HG02884 (cell line): ENCODE data around the gene TGFBR2.

Experiments
- ATAC-seq: cut with Tn5 transposase; IDR thresholded peaks from one replicate; pipeline ENCODE4 v1.9.1; 2021; ENCODE audit warnings: mild to moderate bottlenecking, moderate library complexity; ENCODE audit not compliant: unreplicated experiment

Gene TGFBR2

DNA sequence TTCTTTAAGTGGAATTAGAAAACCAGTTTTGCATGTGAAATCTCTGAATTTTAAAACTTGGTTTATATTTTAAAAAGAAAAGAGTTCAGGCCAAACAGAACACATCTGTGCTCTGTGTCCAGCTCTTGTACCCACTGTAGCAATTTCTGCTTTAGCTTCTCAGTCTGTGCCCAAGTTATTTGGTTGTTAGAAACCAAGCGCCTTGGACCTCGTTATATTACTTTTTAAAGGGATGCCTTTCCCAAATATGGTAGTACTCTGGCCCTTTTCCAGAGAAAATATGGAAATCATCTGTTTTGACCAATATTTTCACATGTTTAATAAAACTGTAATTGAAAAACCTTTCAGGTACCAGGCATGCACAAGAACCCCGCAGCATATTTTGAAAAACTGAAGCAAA lies 27.3 kb downstream of the TGFBR2 start:
- no peak for ATAC-seq

DNA sequence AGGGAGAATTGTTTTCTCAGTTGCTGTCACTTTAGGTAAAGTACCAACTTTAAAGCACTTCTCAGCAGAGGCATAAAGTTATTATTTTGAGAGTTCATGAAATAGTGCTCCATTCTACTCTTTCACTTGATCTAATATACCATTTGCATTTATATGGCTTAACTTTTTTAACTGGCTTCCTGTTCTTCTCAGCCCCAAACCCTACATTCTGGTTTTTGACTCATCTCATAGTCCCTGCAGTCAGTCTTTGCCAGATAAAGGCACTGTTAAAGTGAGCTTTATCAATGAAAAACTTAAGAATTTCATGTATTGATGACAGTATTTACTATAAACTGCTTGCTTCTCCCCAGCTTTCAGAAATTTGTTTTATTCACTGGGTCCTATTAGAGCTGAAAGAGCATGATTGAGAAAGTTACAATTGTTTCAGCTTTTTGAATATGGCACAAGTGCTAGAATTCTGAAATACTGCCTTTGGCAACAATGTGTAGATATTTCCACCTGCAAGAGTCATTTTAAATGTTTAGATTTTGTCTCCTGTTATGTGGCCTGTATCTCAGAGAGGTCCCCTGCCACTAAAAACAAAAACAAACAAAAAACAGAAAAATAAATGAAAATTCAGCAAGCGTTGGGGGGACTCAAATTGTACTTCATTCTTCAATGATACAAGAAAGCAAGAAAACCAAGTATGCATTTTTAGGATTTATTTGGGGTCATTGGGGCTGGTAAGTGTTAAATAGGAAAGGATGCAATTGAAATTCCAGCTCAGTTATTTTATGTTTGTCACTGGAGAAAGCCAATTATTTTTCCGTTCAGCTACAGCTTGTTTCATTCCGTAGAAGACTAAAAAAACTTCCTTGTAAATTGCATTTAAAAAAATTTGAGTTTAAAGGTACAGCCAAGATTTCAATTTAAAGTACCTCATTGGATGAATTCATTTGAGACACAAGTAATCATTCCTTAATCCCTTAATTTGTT lies 28.6 kb downstream of the TGFBR2 start:
- no peak for ATAC-seq

DNA sequence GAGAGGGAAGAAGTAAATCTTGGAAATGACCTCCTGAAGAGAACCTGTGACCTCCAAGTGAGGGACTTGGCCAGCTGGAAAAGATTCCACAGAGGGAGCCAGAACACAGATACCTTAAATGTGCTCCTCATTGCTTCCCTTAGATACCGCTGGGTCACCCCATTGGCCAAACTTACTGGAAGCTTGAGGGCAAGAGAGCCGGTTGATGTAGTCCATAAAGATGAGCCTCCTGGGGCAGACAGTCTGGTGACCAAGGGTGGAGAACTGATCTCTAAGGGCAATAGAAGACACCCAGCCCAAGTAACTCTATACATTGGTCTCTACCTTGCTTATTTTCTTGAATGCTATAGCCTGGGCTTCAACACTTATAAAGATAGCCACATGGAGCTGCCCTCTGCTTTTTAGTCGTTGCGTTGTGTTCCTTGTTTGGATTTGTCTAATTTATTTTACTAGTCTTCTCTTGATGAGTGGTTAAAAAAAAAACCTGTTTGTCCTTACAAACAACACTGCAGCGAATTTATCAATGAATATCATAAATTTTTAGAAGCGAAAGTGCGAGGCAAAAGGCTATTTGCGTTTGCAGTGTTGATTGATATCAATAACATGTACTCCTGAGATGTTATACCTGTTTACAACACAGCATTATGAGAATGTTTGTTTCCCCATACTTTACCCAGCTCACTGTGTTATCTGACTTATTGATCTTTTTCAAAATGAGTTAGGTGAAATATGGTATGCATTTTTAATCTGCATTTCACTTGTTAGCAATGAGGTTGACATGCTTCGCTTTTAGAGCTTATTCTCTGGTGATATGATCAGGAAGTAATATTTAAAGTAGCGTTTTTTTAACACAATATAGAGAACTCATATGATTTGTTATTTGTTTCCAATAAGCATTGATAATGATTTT lies 31.2 kb downstream of the TGFBR2 start:
- no peak for ATAC-seq

DNA sequence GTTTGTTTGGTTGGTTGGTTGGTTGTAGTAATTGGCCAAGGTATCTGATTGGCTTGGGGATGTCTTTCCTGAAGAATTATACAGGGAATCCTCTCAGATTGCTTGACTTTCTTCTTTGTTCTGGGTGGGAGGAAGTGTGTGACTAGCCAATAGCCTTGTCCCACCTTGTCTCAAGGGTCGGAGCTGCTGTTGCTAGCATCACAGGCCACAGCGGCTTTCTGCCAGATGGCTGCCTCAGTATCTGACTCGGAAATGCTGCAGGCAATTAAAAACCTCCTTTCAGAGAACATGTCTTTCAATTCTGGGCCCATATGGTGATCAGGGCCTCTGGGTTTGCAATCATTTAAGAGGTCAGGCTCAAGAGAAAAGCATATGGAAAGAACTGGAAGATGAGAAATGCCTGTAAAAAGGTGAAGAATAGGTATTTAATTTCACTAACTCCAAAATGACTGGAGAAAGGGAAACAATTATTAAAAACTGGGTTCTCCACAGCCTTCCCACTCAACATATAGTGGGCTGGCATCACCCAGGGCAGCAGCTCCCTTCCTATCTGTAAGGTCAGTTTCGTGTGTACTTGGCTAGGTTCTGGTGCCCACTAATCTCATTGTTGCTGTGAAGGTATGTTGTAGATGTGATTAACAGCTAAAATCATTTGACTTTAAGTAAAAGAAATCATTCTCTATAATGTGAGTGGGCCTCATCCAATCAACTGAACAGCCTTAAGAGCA lies 32.4 kb downstream of the TGFBR2 start:
- ATAC-seq: no peak

- ATAC-seq: peak; percentile 82
Observed at GRCh38 chr3:30639937-30640336, 33.5 kb downstream of the TGFBR2 start.

DNA sequence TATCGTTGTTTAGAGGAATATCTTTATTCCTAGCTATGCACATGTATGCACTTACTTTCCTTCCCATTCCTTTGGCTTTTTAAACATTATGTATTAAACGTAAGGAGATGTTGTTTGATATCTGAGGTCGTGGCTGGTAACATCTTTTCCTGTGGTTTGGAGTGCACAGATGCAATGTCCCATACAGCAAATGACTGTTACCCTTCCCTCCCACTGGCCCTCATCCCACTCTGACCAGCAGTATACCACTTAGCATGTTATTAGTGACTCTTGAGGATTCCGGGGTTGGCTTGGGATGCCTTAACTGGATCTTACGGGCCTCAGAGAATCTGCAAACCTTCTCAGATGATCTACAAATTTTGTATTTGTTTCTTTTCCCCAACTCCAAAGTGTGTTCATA lies 34.5 kb downstream of the TGFBR2 start:
- no peak for ATAC-seq

GRCh38 chr3:30641416-30642251 lies 35.2 kb downstream of the TGFBR2 start:
- no peak for ATAC-seq

GRCh38 chr3:30642849-30643361 lies 36.5 kb downstream of the TGFBR2 start:
- no peak for ATAC-seq

DNA sequence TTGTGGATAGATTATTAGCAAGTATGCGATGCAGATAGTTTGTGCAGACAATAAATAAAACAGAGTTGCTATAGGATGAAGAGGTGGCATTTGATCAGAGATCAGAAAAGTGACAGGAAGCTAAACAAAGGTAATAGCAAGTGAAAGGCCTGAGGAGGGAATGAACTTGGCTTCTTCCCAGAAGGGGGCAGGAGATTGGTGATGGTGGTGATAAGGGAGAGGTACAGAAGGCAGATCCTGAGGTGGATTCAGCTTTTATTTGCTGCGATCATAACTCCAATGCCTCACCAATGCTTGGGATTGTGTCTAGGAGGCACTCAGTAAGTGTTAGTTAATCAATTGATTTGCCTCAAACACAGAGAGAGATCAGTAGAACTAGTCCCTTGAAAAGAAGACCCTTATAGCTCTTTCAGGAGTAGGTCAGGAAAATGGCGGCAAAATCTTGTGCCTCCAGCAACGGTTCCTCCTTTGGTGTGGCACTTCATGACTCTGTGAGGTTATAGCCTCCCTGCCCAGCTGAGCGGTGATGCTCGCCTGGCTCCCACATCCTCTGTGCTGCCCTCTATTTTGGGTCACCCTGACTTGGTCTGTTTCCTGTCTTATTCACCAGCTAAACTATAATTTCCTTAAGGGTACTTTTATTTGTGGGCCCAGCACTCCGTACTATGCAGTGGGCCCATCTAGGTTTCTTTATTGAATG lies 37.5 kb downstream of the TGFBR2 start:
- ATAC-seq: no peak

DNA sequence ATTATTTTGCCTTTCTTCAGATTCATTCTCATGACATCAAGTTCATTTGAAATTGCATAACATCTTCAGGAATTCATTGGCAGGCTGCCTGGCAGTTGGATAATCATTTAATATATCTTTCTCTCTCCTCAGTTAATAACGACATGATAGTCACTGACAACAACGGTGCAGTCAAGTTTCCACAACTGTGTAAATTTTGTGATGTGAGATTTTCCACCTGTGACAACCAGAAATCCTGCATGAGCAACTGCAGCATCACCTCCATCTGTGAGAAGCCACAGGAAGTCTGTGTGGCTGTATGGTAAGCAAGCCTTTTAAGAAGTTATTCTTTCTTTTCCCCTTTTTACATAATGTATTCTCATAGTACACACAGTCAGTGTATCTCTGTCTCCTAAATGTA lies 38.2 kb downstream of the TGFBR2 start:
- ATAC-seq: peak; percentile 49

GRCh38 chr3:30645077-30645476 lies 38.7 kb downstream of the TGFBR2 start:
- no peak for ATAC-seq

GRCh38 chr3:30646181-30646876 lies 39.9 kb downstream of the TGFBR2 start:
- ATAC-seq: no peak

DNA sequence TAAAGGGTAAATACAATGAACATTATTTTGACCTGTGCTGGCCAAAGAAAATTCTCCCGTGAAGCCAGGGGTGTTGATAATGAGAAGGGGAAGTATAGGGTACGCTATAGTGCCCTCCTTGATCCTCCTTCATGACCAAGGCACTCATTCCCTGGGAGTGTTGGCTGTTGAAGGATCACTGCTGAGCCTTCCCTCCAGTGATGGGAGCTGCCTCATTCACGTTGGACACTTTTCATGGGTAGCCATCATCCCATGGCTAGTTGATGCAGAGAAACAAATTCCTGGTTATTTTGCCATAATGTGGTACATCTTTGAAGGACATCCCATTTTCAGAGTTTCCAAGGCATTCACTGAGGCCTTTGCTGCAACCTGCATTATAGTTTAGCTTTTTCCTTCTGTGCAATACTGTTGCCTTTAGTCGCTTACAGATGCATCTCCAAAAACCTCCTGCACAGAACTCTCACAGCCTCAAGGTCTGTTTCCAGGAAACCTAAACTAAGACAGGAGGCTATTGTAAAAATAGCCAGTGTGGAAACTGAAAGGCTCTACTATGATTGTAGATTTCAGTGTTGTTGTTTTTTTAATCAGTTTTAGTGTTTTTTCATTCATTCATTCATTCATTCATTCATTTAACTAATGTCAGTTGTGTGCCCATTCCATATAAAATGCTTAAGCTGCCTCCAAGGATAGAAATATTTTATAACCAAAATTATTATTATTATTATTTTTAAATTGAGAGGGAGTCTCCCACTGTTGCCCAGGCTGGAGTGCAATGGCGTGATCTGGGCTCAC lies 40.8 kb downstream of the TGFBR2 start:
- no peak for ATAC-seq

DNA sequence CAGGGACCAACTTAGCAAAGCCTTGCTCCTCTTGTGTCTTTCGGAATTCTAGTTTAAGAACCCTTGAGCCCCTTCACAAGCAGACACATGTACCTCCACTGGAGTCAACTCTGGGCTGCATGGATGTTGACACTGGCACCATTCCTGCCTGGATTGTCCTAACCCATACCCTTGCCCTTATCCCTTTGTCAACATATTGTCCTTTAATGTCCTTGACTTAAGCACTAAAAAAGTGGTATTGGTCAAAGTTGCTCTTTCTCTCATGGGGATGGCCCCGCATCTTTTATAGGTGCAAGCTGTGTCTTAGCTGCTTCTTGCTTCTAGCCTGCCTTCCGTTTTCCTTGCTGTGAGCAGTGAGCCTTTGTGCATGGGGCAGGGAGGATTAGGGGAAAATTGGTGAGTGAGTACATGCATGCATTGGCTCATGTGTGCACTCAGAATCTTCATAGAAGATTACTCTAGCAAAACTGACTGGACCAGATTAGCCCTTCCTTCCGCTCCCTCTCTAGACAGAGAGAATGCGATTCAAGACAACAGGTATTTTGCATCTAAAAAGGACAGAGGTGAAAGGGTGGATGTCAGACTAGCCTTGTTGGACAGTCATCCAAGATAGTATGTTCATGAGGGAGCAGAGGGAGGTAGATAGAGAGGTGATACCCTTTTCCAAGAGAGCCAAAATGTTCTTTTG lies 42.4 kb downstream of the TGFBR2 start:
- ATAC-seq: no peak

DNA sequence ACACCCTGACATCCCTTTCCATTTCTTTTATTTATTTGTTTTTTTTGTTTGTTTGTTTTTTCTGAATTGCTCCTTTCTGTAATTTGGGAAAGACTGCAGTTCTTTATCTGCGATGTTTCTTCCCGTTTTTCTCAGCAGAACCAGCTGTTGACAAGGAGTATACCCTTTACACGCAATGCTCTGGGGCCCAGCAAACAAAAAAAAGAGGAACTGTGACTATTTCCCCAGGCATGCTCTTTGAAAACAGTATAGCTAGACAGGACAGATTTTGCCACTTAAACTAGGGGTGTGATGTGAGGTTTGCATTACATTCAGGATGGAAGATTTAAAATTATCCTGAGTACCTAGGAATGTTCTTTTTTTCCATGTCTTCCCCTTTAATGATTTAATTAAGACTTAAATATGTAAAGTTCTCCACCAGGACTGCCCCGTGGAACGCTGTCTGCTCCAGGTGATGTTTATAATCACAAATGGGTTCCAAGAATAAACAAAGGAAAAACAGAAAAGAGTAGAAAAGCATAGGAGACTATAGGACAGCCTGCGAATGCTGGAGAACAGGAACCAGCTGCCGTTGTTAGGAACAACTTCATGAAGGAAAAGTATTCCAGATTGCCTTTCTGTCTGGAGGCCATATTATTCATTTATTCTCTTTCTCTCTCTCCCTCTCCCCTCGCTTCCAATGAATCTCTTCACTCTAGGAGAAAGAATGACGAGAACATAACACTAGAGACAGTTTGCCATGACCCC lies 43.3 kb downstream of the TGFBR2 start:
- peak; percentile 71 for ATAC-seq

- ATAC-seq: no peak
Observed at GRCh38 chr3:30650348-30650995, 44.1 kb downstream of the TGFBR2 start.
